Neural cell (in vitro differentiated cells): ENCODE data around the gene NF2. TPM values are rescaled to one million over a fixed set of nuclear protein-coding genes. Genes with fewer than 3 reads are reported as not detected.

Experiments used
- H2AFZ ChIP-seq: fragments of 200-600, 300-800 bp; sonication (generic), shearing (Covaris generic); 2 replicates; pipeline ENCODE4 v1.6.0; 2014; ENCODE audit warnings: low read depth, mild to moderate bottlenecking, antibody characterized with exemption, low read length, moderate library complexity
- H3F3A ChIP-seq: fragments of 200-600 bp; shearing (Covaris generic); 2 replicates; pipeline ENCODE4 v1.6.1; 2016; ENCODE audit warnings: mild to moderate bottlenecking, moderate library complexity, mixed read lengths, antibody characterized with exemption, low read length; ENCODE audit not compliant: insufficient read depth, poor library complexity, severe bottlenecking
- H3K27ac ChIP-seq: fragments of 200-600, 300-800 bp; sonication (generic), shearing (Covaris generic); 2 replicates; pipeline ENCODE4 v1.5.1; 2014; ENCODE audit warnings: mild to moderate bottlenecking, low read length, moderate library complexity
- H3K27me3 ChIP-seq: fragments of 300-800, 200-600 bp; sonication (generic), shearing (Covaris generic); 2 replicates; pipeline ENCODE4 v1.6.0; 2014; ENCODE audit warnings: mild to moderate bottlenecking, low read depth, low read length, moderate library complexity; ENCODE audit not compliant: insufficient read depth
- H3K36me3 ChIP-seq: fragments of 300-800, 200-600 bp; sonication (generic), shearing (Covaris generic); 2 replicates; pipeline ENCODE4 v1.5.1; 2014; ENCODE audit warnings: mild to moderate bottlenecking, antibody characterized with exemption, low read length, moderate library complexity; ENCODE audit not compliant: insufficient read depth
- H3K4me2 ChIP-seq: fragments of 300-800, 200-600 bp; sonication (generic), shearing (Covaris generic); 2 replicates; pipeline ENCODE4 v1.6.0; 2014; ENCODE audit warnings: mild to moderate bottlenecking, low read length
- H3K4me3 ChIP-seq: fragments of 300-800, 200-600 bp; sonication (generic), shearing (Covaris generic); 2 replicates; pipeline ENCODE4 v1.5.1; 2014; ENCODE audit warnings: mild to moderate bottlenecking, low read length, moderate library complexity
- H3K79me2 ChIP-seq: fragments of 200-600 bp; shearing (Covaris generic); replicated peaks from 2 replicates; pipeline ENCODE4 v1.6.0; 2014; ENCODE audit warnings: mild to moderate bottlenecking, low read length, moderate library complexity; ENCODE audit not compliant: insufficient read depth
- H3K9ac ChIP-seq: fragments of 300-800, 200-600 bp; sonication (generic), shearing (Covaris generic); 2 replicates; pipeline ENCODE4 v1.6.1; 2016; ENCODE audit warnings: mild to moderate bottlenecking, low read length, mixed read lengths
- H3K9me2 ChIP-seq: fragments of 200-600 bp; shearing (Covaris generic); 2 replicates; pipeline ENCODE4 v1.6.1; 2016; ENCODE audit warnings: mild to moderate bottlenecking, low read length, mixed read lengths; ENCODE audit not compliant: insufficient read depth
- H3K9me3 ChIP-seq: fragments of 200-600, 300-800 bp; sonication (generic), shearing (Covaris generic); 2 replicates; pipeline ENCODE4 v1.6.1; 2016; ENCODE audit warnings: mild to moderate bottlenecking, mixed run types, low read length, moderate library complexity, mixed read lengths
- H4K20me1 ChIP-seq: fragments of 200-600 bp; shearing (Covaris generic); 2 replicates; pipeline ENCODE4 v1.6.1; 2016; ENCODE audit warnings: mild to moderate bottlenecking, mixed run types; ENCODE audit not compliant: insufficient read depth
- CTCF ChIP-seq: fragments of 450-650 bp; IDR thresholded peaks from 2 replicates; pipeline ENCODE4 v1.5.1; 2014; ENCODE audit warnings: antibody characterized with exemption, mild to moderate bottlenecking, moderate library complexity; ENCODE audit not compliant: poor library complexity, severe bottlenecking
- EP300 ChIP-seq: fragments of 450-650 bp; conservative IDR thresholded peaks from 2 replicates; pipeline ENCODE4 v1.6.1; 2014; ENCODE audit warnings: antibody characterized with exemption, mild to moderate bottlenecking, moderate library complexity; ENCODE audit not compliant: poor library complexity, severe bottlenecking
- EZH2 ChIP-seq: fragments of 200-600, 300-800 bp; shearing (Covaris generic), sonication (generic); IDR thresholded peaks from 2 replicates; pipeline ENCODE4 v1.6.1; 2014; ENCODE audit warnings: antibody characterized with exemption, low read length, borderline replicate concordance, mild to moderate bottlenecking; ENCODE audit not compliant: insufficient read depth, poor library complexity, severe bottlenecking
- MXI1 ChIP-seq: fragments of 450-650 bp; conservative IDR thresholded peaks from 2 replicates; pipeline ENCODE4 v1.6.1; 2014; ENCODE audit warnings: antibody characterized with exemption, mild to moderate bottlenecking; ENCODE audit not compliant: poor library complexity, severe bottlenecking
- POLR2AphosphoS5 ChIP-seq: IDR thresholded peaks from 2 replicates; pipeline ENCODE4 v1.6.1; 2012
- RAD21 ChIP-seq: fragments of 450-650 bp; conservative IDR thresholded peaks from 2 replicates; pipeline ENCODE4 v1.6.1; 2014; ENCODE audit warnings: antibody characterized with exemption, mild to moderate bottlenecking, moderate library complexity
- SMC3 ChIP-seq: fragments of 450-650 bp; conservative IDR thresholded peaks from 2 replicates; pipeline ENCODE4 v1.6.1; 2014; ENCODE audit warnings: antibody characterized with exemption, mild to moderate bottlenecking, moderate library complexity; ENCODE audit not compliant: poor library complexity
- TAF1 ChIP-seq: IDR thresholded peaks from 2 replicates; pipeline ENCODE4 v1.6.1; 2012; ENCODE audit warnings: low read depth
- polyA plus RNA-seq: library from polyadenylated mRNA; depleted of rRNA; stranded (reverse); fragments of >200 nt; gene quantifications from 2 replicates; pipeline ENCODE4 v1.2.3, GENCODE V29; 2014
- TF ChIP-seq, protein P1 (sequence below): IDR thresholded peaks from 2 replicates; pipeline ENCODE4 v1.6.1; 2012; ENCODE audit warnings: borderline replicate concordance

NF2 gene
- polyA plus RNA-seq, 1 donor from 2014 or later = 18.7 TPM

DNA sequence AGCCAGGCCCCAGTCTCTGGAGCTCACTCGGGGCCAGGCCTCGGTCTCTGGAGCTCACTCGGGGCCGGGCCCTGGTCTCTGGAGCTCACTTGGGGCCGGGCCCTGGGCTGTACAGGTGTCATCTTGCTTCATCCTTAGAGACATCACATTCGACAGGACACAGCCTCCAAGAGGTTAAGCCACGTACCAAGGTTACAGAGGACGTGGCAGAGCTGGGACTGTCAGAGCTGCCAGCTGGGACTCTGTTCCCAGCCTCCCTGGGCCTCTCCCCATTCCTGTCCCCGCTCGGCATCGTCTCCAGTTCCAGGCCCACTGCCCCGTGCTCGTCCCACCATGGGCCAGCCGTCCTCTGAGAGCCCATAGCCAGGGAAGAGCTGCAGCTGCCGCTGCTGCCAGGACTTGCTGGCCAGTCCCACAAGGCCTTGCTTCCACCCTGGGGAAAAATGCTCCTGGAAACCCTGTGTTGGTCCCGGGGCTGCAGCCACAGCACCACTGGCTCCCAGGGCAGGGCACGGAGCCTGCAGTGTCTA, 136.0 kb downstream of the NF2 start:
- Histone ChIP-seq H3K27ac (no peak overlapping the region), H3K9me3 (no peaks in the 10 kb centered on the region), H3K36me3 (no peaks in the 10 kb centered on the region), H3K9ac (no peak overlapping the region), H4K20me1 (no peaks in the 10 kb centered on the region), H3K4me3 (no peak overlapping the region), H3F3A (no peaks in the 10 kb centered on the region), H3K9me2 (no peaks in the 10 kb centered on the region), H3K79me2 (no peaks in the 10 kb centered on the region), H3K27me3 (no peaks in the 10 kb centered on the region), H3K4me2 (no peak overlapping the region), H2AFZ (no peak overlapping the region)
- TF ChIP-seq TAF1 (no peak), POLR2AphosphoS5 (no peak), EZH2 (no peak), EP300 (no peak), CTCF (no peak)
- TF ChIP-seq, protein P1, sequence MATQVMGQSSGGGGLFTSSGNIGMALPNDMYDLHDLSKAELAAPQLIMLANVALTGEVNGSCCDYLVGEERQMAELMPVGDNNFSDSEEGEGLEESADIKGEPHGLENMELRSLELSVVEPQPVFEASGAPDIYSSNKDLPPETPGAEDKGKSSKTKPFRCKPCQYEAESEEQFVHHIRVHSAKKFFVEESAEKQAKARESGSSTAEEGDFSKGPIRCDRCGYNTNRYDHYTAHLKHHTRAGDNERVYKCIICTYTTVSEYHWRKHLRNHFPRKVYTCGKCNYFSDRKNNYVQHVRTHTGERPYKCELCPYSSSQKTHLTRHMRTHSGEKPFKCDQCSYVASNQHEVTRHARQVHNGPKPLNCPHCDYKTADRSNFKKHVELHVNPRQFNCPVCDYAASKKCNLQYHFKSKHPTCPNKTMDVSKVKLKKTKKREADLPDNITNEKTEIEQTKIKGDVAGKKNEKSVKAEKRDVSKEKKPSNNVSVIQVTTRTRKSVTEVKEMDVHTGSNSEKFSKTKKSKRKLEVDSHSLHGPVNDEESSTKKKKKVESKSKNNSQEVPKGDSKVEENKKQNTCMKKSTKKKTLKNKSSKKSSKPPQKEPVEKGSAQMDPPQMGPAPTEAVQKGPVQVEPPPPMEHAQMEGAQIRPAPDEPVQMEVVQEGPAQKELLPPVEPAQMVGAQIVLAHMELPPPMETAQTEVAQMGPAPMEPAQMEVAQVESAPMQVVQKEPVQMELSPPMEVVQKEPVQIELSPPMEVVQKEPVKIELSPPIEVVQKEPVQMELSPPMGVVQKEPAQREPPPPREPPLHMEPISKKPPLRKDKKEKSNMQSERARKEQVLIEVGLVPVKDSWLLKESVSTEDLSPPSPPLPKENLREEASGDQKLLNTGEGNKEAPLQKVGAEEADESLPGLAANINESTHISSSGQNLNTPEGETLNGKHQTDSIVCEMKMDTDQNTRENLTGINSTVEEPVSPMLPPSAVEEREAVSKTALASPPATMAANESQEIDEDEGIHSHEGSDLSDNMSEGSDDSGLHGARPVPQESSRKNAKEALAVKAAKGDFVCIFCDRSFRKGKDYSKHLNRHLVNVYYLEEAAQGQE = no peak

GRCh38 chr22:29740216-29740615, 136.8 kb downstream of the NF2 start:
- Histone ChIP-seq H3K4me2 (no peak overlapping the region), H3K36me3 (no peaks in the 10 kb centered on the region), H3K9me3 (no peaks in the 10 kb centered on the region), H3K4me3 (no peak overlapping the region), H3K27ac (no peak overlapping the region), H3K9ac (no peak overlapping the region), H3K79me2 (no peaks in the 10 kb centered on the region), H2AFZ (no peak overlapping the region), H3K9me2 (no peaks in the 10 kb centered on the region), H3F3A (no peaks in the 10 kb centered on the region), H3K27me3 (no peaks in the 10 kb centered on the region), H4K20me1 (no peaks in the 10 kb centered on the region)
- no peak for TF ChIP-seq POLR2AphosphoS5
- TF ChIP-seq EP300 = no peak
- TF ChIP-seq SMC3 = no peak
- no peak for TF ChIP-seq EZH2
- TF ChIP-seq, protein P1 = no peak
- no peak for TF ChIP-seq RAD21
- TF ChIP-seq MXI1 = no peak
- TF ChIP-seq TAF1 = no peak
- no peak for TF ChIP-seq CTCF
